Measurements from ENCODE around the gene LBH.

LBH gene

DNA sequence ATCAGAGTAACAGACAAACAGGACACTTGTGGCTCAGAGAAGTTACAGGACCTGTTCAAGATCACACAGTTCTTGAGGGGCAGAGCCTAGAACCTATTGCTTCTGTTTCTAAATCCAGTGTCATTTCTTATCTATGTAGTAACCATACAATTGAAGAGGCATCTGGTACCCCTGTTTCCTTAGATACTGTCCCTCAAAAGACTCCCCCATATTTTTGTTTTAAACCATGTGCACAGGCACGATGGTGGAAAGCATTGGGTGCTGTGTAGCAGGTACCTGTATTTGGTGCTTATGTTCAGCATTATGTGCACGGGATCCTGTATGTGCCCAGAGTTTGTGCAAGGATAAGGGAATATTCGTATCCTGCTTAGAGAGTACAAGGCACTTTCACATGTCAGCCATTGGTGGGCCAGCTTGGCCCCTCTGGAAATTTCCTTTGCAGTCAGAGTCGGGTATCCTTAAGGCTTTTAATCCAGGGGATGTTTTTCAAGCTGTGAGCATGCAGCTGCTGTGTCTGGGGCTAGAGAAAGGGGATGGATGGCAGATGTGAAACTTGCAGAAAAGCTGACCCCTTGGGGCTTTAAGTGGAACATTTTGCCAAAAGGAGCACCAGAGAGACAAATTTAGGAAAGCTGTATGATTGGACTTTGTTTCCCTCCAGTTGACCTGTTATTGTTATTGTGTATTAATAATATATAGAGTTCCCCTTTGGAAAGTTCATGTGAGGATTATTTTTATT, 2.1 kb downstream of the LBH start:
- peaks cover 38% of the 10 kb centered on the region for H3K79me2 ChIP-seq
- TF ChIP-seq, protein P1, sequence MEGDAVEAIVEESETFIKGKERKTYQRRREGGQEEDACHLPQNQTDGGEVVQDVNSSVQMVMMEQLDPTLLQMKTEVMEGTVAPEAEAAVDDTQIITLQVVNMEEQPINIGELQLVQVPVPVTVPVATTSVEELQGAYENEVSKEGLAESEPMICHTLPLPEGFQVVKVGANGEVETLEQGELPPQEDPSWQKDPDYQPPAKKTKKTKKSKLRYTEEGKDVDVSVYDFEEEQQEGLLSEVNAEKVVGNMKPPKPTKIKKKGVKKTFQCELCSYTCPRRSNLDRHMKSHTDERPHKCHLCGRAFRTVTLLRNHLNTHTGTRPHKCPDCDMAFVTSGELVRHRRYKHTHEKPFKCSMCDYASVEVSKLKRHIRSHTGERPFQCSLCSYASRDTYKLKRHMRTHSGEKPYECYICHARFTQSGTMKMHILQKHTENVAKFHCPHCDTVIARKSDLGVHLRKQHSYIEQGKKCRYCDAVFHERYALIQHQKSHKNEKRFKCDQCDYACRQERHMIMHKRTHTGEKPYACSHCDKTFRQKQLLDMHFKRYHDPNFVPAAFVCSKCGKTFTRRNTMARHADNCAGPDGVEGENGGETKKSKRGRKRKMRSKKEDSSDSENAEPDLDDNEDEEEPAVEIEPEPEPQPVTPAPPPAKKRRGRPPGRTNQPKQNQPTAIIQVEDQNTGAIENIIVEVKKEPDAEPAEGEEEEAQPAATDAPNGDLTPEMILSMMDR (IDR thresholded peaks at IDR 0.05): no peak
- H3K9ac ChIP-seq: no peak overlapping the region
- peak overlapping the region; percentile 85 for H3K4me2 ChIP-seq (ENCODE audit: low read length)
- H3K27me3 ChIP-seq (ENCODE audit: control insufficient read depth, insufficient read depth, low read length): no peaks in the 10 kb centered on the region
- H3K9me3 ChIP-seq (ENCODE audit: control insufficient read depth, low read length): no peaks in the 10 kb centered on the region
- peak overlapping the region; percentile 94 for H3K27ac ChIP-seq
- peaks cover 20% of the 10 kb centered on the region for H3K4me1 ChIP-seq
- H3K36me3 ChIP-seq (ENCODE audit: control insufficient read depth, insufficient read depth, low read length): no peaks in the 10 kb centered on the region
- H2AFZ ChIP-seq: no peak overlapping the region
- peak overlapping the region; percentile 94 for H3K4me3 ChIP-seq (ENCODE audit: low read depth, low read length)

DNA sequence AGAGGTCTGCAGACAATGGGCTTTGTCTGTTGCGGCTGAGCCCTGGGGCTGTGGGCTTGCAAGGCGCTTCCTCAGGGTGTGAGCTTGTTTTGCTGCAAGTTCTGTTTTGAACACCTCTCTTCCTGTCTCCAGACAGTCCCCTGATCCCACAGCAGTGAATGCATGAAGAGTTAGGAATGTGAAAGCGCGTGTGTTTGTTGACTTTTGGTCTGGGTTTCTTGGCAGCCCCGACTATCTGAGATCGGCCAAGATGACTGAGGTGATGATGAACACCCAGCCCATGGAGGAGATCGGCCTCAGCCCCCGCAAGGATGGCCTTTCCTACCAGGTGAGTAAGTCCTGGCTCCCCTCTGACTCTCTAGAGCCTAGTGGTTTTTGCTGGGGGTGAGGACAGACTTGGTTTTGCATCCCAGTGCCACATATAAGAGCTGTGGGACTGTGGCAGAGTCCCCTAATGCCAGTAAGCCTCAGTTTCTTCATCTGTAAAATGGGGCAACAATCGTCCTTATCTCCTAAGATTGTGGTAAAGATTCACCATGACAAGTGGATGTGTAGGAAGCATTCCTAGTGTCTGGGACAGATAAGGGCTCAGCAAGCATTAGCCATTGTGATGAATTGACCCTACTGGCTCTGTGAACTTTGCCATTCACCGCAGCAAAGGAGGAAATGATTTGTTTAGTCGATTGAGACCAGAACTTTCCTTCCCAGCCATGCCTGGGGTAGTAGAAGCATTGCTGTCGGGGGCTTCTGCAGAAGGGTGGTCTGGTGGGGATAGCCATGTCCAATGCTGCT, 3.0 kb downstream of the LBH start:
- H3K36me3 ChIP-seq (ENCODE audit: control insufficient read depth, insufficient read depth, low read length): no peaks in the 10 kb centered on the region
- peak overlapping the region; percentile 94 for H3K27ac ChIP-seq
- TF ChIP-seq, protein P1 (IDR thresholded peaks at IDR 0.05): no peak
- H3K27me3 ChIP-seq (ENCODE audit: control insufficient read depth, insufficient read depth, low read length): no peaks in the 10 kb centered on the region
- no peak overlapping the region for H3K9ac ChIP-seq
- H2AFZ ChIP-seq: no peak overlapping the region
- H3K4me1 ChIP-seq: peaks cover 24% of the 10 kb centered on the region
- H3K79me2 ChIP-seq: peaks cover 44% of the 10 kb centered on the region
- peak overlapping the region; percentile 85 for H3K4me2 ChIP-seq (ENCODE audit: low read length)
- H3K4me3 ChIP-seq (ENCODE audit: low read depth, low read length): peak overlapping the region; percentile 94
- no peaks in the 10 kb centered on the region for H3K9me3 ChIP-seq (ENCODE audit: control insufficient read depth, low read length)

DNA sequence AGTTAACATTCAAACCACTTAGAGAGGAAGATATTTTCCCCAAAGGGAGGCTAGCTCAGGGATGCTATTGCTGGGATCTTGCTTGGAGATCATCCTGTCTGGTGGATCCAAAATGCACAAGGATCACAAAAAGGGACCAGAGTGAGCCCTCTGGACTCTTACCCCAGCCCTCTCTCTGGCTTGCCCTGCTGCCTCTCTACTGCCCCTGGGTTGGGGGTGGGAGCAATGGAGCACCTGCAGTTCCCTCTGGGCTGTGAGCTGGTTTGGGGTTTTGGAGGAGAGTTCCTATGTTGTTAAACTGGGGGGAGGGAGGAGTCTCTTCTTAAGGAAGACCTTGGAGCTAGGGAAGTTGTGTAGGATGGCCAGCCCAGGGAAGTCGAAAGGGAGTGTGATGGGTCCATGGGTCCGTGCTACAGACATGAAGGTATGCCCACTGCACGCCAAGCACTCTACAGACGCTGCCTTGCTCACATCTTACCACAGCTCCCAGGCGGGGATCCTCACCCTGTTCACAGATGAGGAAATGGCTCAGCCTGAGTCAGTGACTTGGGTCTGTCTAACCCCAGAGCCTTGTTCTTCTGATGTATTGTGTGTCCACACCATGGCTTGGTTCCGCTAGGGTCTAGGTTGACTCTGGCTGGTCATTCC, 3.8 kb downstream of the LBH start:
- H3K79me2 ChIP-seq: peaks cover 51% of the 10 kb centered on the region
- peak overlapping the region; percentile 85 for H3K4me2 ChIP-seq (ENCODE audit: low read length)
- H3K36me3 ChIP-seq (ENCODE audit: control insufficient read depth, insufficient read depth, low read length): no peaks in the 10 kb centered on the region
- no peaks in the 10 kb centered on the region for H3K27me3 ChIP-seq (ENCODE audit: control insufficient read depth, insufficient read depth, low read length)
- TF ChIP-seq, protein P1 (IDR thresholded peaks at IDR 0.05): no peak
- H3K27ac ChIP-seq: peak overlapping the region; percentile 94
- no peaks in the 10 kb centered on the region for H3K9me3 ChIP-seq (ENCODE audit: control insufficient read depth, low read length)
- peaks cover 31% of the 10 kb centered on the region for H3K4me1 ChIP-seq
- H3K9ac ChIP-seq: no peak overlapping the region
- H2AFZ ChIP-seq: no peak overlapping the region
- H3K4me3 ChIP-seq (ENCODE audit: low read depth, low read length): peak overlapping the region; percentile 94

DNA sequence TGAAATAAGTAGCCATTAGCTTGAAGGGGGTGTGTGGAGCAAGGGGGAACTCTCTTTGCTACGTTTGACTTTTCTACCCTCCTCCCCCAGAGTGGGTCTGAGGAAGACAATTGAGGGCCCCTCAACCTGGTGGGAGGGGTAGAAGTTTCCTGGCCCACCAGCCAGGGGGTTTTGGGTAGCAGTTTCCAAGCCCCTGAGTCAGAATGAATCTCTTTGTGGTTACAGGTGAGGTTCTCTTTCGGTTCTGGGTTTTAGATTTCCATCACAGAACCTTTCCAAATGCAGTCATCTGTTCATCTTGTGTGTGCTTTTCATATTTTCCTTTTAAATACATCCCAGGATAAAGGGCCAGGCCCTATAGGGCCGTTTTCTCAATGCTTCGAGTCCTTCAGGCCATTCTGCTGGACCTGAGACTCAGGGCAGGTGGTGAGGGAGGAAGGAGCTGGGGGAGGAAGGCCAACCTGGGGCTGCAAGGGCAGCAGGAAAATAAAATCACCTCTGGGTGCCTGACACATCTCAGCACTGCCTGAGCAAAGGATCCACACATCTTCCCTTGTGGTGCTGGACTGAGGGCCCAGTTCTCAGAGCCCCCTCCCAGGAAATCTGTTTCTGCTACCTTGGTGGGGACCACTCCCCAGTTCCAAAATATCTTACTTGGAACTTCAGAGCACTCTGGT, 4.7 kb downstream of the LBH start:
- Histone ChIP-seq H3K4me1 (peaks cover 34% of the 10 kb centered on the region), H3K27ac (peak overlapping the region; percentile 55)

More for the DNA sequence above, 4.7 kb downstream of the LBH start:
- Histone ChIP-seq H3K4me3 (ENCODE audit: low read depth, low read length) (no peak overlapping the region), H3K27me3 (ENCODE audit: control insufficient read depth, insufficient read depth, low read length) (no peaks in the 10 kb centered on the region), H3K4me2 (ENCODE audit: low read length) (peak overlapping the region; percentile 54), H3K9ac (no peak overlapping the region), H3K9me3 (ENCODE audit: control insufficient read depth, low read length) (no peaks in the 10 kb centered on the region), H2AFZ (no peak overlapping the region), H3K79me2 (peaks cover 57% of the 10 kb centered on the region), H3K36me3 (ENCODE audit: control insufficient read depth, insufficient read depth, low read length) (no peaks in the 10 kb centered on the region)
- TF ChIP-seq, protein P1 (IDR thresholded peaks at IDR 0.05): no peak

All from parathyroid adenoma (tissue), 2 donors.